HT-29 (cell line): ENCODE data around the gene BCO2. TPM values are rescaled to one million over a fixed set of nuclear protein-coding genes. Genes with fewer than 3 reads are reported as not detected.
"Not testable (repeated sequence)": the region's sequence is repeated elsewhere in the genome, so short reads cannot be mapped to it uniquely, and the experiment has no call there.

ENCODE experiments used
- DNase-seq: peaks from one replicate; pipeline ENCODE4 v3.0.0-alpha.2; 2015; ENCODE audit warnings: low spot score
- total RNA-seq: library from RNA; depleted of rRNA; stranded (reverse); fragments of >200 nt; shearing (Covaris generic); gene quantifications from 2 replicates; pipeline ENCODE4 v1.2.3, GENCODE V29; 2014

Gene BCO2
- total RNA-seq, 1 experiment from 2014 or later, result 0.84 TPM

DNA sequence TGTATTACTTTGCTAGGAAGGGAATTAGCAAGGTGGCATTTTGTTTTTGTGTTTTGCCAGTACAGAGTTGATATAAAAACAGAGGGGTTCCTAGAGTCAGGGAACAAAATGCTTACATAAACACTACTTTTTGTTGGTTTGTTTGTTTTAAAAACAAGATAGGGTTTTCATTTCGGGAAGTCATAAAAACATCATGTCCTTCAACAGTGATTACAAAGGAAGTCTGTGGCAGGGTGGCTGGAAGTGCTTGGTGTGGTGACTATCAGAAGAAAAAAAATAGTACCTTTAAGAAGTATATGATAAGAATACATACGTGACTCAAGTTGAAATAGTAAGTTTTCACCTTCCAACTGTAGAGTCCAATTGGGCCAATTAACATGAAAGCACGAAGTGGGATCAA lies 10.3 kb upstream of the BCO2 start:
- no peak for DNase-seq

DNA sequence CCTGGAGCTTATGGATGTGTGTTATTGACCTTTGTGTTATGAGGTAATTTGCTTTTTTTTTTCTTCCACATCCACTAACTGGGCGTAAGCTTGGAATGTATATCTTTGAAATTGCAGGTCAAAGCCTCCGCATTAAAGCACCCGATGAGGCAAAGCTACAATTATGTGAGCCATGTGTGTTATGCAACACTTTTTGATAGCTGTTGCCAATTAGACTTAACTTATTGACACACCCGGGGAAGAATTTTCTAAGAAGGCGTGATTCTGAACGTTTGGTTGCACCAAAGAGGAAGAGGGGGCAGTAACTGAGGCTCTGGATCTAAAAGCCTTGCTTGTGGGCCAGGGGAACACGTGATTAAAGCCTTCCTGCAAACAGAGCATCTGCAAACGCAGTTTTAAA lies 8.8 kb upstream of the BCO2 start:
- DNase-seq, result no peak

GRCh38 chr11:112167145-112167544 lies 8.2 kb upstream of the BCO2 start, which contains the start of gene TEX12:
TSS of gene TEX12 (plus strand) at chr11:112167372. CDS start at chr11:112169269, 1,897 bp downstream.
- DNase-seq, result no peak

- no peak for DNase-seq
These were observed 2.8 kb upstream of the BCO2 start for GRCh38 chr11:112172362-112172994.

DNA sequence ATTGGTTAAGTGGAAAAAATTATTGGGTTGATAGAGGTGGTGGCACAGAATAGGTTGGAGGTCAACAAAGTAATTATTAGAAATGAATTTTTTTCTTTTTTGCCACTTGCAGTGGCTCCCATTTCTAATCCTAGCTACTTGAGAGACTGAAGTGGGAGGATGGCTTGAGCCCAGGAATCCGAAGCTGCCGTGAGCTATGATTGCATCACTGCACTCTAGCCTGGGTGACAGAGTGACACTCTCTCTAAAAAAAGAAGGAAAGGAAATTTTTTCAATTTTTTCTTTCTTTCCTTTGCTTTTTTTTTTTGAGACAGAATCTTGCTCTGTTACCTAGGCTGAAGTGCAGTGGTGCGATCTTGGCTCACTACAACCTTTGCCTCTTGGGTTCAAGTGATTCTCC lies 2.2 kb upstream of the BCO2 start:
- no peak for DNase-seq

DNA sequence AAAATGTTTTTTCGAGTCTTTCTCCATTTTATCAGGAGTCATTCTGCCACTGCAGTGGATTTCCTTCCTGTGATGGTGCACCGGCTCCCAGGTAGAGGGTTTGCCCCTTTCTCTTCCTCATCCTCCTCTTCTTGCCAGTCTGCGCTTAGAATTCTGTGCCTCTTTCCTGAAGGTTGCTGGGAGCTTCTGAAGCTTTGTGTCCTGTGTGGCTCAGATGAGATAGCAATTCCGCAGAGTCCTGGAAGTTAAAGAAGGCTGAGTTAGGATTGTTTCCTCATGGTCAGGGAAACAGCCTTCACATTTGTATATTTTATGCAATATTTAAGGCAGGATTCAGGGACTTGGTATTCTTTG lies 264 bp downstream of the BCO2 start:
- no peak for DNase-seq

DNA sequence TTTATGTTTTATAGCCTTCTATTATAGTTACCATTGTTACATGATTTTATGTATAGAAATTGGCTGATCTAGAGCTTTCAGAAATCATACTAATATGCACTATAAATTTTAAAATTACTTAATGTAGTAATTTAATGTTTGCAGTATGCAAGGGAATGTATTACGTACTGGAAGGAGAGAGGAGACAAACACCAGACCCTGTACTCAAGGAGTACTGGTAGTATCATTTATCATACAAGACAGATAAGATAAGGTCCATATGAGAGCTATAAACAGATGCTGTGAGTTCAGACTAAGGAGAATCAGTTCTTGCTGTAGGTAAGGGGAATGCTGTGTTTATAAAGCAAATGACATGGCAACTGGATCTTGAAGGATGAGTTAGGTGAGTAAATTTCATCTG lies 765 bp downstream of the BCO2 start:
- DNase-seq, result no peak

DNA sequence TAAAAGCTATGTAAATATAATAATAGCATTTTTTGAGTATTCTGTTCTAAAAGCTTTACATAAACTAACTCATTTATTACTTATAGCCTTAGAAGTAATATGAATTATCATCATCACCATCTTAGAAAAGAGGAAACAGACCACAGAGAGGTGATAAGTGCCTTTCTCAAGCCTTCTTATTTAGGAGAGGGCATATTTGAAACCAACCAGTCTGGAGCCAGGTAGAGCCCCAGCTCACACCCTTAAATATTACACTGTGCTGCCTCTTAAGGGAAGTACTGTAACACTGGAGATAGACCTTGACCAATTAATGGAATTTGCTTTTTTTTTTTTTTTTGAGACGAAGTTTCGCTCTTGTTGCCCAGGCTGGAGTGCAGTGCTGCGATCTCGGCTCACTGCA lies 2.3 kb downstream of the BCO2 start:
- DNase-seq, result no peak

GRCh38 chr11:112178428-112178827 lies 3.1 kb downstream of the BCO2 start:
- DNase-seq, result no peak

DNA sequence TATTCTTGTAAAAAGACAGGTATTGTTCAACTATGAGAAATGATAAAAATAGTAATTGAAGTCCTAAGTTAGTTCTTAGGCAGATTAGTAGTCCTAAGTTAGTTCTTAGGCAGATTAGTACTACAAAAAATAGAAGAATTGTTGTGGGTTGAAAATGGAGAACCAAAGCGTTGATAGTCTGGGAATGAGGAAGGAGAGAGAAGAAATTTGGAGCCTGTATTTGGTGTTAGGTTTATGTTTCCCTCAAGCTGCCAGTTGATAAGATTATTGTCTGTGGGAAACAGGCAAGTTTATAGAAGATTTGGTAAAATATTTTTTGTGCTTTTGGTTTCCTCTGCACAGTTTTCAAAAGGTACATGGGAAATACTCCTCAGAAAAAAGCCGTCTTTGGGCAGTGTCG lies 3.6 kb downstream of the BCO2 start:
- no peak for DNase-seq

- DNase-seq, result no peak
These were observed 4.3 kb downstream of the BCO2 start for GRCh38 chr11:112179601-112180000.

GRCh38 chr11:112182867-112183266 lies 7.6 kb downstream of the BCO2 start:
- no peak for DNase-seq

DNA sequence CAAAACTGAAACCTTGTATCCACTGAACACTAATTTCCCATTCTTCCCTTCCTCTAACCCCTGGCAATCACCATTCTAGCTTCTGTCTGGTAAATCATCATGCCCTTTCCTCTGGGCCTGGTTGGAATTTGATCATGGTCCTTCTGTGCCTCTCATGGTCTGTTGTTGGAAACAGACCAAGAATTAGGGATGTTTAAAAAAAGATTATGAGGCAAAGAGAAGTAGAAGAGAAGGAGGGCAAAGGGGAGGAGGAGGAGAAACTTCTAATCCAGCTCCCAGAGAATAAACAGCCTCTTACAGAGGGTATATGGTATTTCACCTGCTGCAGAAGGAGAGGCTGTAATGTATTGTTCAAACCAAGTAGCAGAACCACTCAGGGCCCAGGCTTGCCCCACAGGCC lies 10.6 kb downstream of the BCO2 start:
- DNase-seq, result no peak

DNA sequence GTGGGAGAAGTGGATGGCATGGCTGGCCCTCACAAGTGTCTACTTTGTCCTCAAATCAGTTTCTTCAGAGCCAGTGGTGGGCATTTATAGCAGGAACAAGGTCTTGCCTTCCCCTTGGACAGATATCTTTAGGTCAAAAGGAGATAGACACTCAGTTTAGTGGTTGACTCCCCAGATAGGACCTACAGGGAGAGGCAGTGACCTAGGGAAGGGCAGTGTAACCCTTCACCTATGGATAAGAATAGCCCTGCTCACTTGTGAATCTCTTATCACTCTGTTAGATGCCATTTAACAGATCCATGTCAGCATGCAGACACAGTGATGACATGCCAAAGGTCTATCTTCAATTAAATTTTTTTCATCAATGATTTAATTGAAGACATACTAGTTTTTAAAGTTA lies 11.0 kb downstream of the BCO2 start:
- no peak for DNase-seq

DNA sequence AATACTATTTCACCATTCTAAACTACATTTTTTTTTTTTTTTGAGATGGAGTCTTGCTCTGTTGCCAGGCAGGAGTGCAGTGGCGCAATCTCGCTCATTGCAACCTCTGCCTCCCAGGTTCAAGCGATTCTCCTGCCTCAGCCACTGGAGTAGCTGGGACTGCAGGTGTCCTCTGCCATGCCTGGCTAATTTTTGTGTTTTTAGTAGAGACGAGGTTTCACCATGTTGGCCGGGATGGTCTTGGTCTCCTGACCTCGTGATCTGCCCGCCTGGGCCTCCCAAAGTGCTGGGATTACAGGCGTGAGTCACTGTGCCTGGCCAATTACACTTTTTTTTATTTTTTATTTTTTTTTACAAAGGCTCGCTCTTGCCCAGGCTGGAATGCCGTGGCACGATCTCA lies 19.8 kb downstream of the BCO2 start:
- not testable (repeated sequence) for DNase-seq

DNA sequence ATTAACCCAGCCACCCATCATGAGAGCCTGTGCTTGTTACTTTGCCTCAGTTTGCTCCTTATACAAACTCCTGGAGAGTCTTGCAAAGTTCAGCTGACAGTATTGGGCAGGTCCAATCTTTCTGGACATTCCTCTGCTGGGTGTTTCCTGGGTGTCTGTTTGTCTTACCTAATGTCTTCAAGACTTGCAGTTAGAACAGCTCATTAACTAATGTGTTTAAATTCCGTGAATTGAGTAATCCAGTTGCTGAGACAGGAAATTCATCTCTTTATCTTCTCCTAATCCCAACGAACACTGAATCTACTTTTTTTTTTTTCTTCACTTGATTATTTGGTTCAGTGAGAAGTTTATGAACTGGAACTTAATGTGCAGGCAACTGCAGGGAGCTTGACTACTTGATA lies 20.6 kb downstream of the BCO2 start:
- DNase-seq, result peak; percentile 15

DNA sequence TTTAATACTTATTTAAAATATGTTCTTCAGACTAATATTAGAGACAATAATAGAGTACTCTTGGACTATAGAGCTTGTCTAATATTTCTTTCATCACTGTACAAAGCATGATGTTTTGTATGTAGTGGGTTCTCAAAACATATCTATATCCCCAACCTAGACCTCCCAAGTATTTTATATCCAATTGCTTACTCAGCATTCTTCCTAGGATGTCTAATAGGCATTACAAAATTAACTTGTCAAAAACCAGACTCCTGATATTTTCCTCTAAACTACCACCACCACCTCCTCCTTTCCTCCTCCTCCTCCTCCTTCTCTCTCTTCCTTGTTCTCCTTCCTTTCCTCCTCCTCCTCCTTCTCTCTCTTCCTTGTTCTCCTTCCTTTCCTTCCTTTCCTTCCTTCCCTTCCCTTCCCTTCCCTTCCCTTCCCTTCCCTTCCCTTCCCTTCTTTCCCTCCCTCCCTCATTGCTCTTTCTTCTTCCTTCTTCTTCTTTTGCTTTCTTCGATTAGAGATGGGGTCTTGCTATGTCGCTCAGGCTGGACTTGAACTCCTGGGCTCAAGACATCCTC lies 21.3 kb downstream of the BCO2 start:
- DNase-seq, result no peak

GRCh38 chr11:112199101-112199500 lies 23.8 kb downstream of the BCO2 start:
- not testable (repeated sequence) for DNase-seq

DNA sequence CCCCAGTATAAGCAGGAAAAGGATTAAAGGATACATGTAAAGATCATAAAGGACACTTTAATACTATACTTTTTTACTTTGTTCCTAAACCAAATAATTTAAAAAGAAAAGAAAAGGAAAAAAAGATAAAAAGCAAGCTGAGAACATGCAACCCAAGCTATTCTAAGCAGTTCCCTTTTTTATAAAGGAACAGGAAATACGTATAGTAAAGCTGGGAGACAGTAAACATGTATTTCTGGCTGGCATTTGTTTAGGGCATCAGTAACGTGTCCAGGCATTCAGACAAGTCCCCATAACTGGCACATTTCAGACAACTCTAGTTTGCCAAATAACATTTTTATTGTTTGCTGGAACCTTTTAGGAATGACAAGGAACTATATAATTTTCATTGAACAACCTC lies 24.9 kb downstream of the BCO2 start:
- DNase-seq, result no peak

GRCh38 chr11:112206071-112206470 lies 30.8 kb downstream of the BCO2 start:
- DNase-seq, result no peak

- DNase-seq, result no peak
These were observed 35.6 kb downstream of the BCO2 start for GRCh38 chr11:112210890-112211289.

DNA sequence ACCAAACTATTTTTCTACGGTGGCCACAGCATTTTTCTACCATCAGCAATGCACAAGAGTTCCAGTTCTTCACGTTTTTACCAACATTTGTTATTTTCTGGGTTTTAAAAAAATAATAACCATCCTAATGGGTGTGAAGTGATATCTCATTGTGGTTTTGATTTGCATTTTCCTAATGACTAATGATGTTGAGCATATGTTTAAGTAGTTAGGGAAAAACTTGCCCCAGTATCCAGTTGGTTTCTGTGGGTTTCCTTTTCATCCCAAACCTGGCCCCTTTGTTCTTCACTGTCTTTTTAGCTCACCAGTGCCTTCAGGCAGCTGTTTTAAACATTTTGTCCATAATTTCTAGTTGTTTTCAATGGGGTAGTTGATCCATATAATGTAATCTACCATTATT lies 36.2 kb downstream of the BCO2 start:
- no peak for DNase-seq

DNA sequence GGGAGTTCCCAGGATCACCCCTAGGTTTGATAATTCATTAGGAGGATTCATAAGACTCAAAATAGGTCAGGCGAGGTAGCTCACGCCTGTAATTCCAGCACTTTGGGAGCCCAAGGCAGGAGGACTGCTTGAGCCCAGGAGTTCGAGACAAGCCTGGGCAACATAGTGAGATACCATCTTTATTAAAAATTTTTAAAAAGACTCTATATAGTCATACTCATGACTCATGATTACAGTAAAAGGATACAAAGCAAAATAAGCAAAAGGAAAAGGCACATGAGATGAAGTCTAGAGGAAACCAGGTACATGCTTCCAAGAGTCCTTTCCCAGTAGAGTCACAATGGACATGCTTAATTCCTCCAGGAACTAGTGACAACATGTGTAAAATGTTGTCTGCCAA lies 37.0 kb downstream of the BCO2 start:
- no peak for DNase-seq

DNA sequence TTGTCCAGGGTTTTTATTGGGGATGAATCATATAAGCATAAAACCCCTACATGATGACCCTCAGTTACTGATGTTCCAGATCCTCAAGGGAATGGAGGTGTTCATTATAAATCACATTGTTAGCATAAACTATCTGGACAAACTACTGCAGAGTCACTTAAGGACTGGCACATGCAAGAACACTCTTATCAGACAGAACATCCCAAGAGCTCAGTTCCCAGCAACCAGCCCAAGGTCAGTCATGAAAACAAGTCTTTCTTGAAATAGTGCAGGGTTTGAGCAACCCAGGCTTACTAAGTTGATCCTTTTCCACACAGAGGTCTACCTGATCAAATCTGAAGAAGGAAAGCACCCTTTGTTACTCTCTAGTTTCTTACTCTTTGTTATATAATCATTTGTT lies 37.4 kb downstream of the BCO2 start:
- no peak for DNase-seq
